ENCODE measurements around the gene ARV1.
"Not testable (repeated sequence)": the region's sequence is repeated elsewhere in the genome, so short reads cannot be mapped to it uniquely, and the experiment has no call there.

Gene ARV1

DNA sequence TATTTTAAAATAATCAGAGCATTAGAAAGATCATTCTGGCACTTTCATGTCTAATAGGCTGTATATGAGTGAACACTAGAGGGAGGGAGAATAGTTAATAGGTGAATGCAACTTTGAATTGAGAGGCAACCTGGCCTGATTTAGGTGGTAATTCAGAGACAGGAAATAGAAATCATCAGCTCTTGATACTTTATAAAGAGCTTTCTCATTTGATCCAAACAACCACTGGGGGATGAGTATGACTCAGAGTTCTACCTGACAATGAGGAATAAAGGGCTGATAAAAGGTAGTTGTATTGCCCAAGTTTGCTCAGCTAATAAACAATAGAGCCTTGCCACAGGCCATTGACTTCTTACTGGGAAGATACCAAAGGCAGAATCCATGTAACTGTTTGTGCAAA, 66.4 kb downstream of the ARV1 start:
- no peak for DNase-seq

DNA sequence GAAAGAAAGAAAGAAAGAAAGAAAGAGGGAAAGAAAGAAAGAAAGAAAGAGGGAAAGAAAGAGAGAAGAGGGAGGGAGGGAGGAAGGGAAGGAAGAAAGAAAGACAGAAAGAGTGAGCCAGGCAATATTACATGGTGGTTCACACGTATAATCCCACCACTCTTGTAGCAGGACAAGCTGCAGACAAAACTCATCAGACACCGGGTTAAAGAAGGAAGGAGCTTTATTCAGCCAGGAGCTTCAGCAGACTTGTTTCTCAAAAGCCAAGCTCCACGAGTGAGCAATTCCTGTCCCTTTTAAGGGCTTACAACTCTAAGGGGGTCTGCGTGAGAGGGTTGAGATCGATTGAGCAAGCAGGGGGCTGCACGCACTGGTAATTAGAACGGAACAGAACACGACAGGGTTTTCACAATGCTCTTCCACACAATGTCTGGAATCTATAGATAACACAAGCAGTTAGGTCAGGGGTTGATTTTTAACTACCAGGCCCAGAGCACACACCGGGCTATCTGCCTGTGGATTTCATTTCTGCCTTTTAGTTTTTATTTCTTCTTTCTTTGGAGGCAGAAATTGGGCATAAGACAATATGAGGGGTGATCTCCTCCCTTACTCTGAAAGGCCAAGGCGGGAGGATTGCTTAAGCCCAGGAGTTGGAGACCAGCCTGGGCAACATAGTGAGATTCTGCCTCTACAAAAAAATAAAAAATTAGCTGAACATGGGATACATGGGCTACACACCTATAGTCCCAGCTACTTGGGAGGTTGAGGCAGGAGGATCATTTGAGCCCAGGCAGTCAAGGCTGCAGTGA, 67.2 kb downstream of the ARV1 start:
- DNase-seq = not testable (repeated sequence)

DNA sequence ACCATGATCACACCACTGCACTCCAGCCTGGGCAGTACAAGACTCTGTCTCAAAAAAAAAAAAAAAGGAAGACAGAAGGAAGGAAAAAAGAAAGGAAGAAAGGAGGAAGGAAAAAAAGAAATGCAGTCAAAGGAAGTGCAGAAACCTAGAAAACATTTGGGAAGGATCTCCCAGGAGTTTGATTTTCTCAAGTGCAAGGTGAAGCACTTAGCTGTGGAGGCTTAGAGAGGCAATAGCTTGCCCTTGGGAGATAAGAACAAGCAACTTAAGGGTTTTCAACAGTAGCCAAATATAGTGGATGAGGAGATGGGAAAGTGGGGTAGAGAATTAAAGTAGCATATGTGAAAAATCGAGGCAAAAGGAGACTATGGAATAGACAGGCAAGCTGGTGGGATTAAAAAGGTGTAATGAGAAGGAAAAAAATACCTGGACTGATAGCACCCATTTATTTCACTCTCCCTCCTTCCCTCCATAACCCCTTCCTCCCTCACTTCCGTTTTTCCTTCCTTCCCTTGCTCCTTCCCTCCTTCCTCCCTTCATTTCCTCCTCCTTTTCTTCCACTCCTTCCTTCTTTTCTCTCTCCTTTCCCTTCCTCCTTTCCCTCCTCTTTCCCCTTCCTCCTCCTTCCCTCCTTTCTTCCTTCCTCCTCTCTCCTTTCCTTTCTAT, 68.0 kb downstream of the ARV1 start:
- DNase-seq = no peak

DNA sequence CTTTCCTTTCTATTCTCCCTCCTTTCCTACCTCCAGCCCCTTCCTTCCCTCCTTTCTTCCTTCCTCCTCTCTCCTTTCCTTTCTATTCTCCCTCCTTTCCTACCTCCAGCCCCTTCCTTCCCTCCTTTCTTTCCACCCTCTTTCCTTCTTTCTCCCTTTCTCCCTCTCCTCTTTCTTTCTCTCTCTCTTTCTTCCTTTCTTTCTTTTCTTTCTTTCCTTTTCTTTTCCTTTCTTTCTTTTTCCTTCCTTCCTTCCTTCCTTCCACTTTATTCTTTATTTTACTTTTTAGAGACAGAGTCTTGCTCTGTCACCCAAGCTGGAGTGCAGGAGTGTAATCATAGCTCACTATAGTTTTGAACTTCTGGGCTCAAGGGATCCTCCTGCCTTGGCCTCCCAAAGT, 68.6 kb downstream of the ARV1 start:
- not testable (repeated sequence) for DNase-seq

DNA sequence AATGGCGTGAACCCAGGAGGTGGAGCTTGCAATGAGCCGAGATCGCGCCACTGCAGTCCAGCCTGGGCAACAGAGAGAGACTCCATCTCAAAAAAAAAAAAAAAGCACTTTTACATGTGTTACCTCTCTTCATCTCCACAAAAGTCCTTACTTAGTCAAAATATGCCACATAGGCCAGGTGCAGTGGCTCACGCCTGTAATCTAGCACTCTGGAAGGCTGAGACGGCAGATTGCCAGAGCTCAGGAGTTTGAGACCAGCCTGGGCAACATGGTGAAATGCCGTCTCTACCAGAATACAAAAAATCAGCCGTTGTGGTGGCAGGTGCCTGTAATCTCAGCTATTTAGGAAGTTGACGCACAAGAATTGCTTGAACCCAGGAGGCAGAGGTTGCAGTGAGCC, 69.5 kb downstream of the ARV1 start:
- not testable (repeated sequence) for DNase-seq

DNA sequence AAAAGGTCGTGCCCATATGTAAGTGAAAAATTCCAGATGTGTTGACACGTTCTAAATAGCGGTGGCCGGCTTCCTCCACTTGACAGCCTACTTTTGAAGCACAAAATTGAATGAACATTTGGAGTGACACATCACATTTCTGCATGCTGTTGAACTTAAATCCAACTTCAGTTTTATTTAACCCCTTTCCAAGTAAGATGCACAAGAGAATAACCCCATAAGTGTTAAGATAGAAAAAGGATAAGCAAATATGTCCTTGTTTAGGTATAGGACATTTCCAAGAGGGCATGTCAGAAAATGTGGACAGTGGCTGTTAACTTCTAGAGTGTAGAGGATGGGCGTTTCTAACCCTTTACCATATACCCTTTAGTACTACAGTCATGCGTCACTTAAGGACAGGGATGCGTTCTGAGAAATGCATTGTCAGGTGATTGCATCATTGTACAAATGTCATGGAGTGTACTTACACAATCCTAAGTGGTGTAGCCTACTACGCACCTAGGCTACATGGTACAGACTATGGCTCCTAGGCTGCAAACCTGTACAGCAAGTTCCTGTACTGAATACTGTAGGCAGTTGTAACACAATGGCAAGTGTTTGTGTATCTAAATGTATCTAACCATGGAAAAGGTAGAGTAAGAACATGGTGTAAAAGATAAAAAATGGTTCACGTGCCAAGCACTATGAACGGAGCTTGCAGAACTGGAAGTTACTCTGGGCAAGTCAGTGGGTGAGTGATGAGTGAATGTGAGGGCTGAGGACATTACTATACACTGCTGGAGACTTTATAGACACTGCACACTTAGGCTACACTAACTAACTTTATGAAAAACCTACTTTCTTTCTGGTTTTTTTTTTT, 70.5 kb downstream of the ARV1 start:
- DNase-seq = no peak
